Kidney glomerular epithelial cell (primary cell): ENCODE data around the gene RAMP3.
"Not testable (repeated sequence)": the region's sequence is repeated elsewhere in the genome, so short reads cannot be mapped to it uniquely, and the experiment has no call there.

ENCODE experiments used
- DNase-seq: peaks from one replicate; lab custom pipeline; 2025; lab: John Stamatoyannopoulos, UW

RAMP3 gene

DNA sequence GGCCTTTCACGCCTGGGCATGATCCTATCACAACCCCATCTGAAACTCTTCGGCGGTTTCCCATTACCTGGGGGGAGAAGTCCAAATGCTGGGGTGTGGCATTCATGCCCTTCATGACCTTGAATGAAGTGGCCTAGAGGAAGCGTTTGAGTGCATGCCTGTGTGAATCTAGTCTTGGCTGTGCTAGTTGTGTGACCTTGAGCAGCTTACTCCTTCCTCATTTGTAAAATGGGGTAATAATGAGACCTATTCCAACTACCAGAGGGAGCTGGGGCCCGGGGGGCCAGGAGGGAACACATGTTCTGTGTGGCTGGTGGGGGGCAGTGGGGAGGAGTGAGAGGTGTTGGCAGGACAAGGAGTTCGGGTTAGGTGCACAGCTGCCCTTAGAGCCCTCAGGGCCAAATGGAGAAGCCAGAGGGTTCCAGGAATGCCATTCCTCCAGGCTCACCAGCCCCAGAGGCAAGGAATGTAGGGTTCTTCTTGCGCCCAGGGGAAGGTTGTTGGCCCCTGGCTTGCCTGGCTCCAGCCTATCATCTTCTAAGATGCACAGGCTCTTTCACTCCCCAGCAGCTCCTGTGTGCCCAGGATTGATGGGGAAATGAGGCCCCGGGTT lies 24.8 kb upstream of the RAMP3 start:
- DNase-seq, result no peak

- DNase-seq, result no peak
These were observed 24.2 kb upstream of the RAMP3 start for GRCh38 chr7:45133352-45133751.

DNA sequence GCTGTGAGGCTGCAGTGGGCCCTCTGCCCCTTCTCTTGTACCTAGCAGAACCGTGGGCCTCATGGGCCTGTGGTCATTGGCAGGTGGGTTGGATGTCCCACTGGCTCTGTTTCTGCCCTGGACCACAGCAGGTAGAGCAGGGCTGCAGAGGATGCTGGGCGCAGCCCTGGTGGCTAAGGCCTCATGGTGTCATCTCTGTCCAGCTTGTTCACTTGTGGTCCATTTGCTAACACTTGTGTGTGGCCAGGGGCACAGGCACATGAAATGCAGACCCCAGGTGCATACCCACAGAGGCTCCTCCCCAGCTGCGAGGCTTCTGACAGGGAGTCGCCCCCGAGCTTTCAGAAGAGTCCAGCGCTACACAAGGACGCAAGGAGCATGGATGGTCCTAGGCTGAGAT lies 23.7 kb upstream of the RAMP3 start:
- DNase-seq, result no peak

- peak; percentile 70 for DNase-seq
These were observed 21.2 kb upstream of the RAMP3 start for GRCh38 chr7:45136106-45137060.

GRCh38 chr7:45138433-45139267 lies 18.9 kb upstream of the RAMP3 start:
- no peak for DNase-seq

DNA sequence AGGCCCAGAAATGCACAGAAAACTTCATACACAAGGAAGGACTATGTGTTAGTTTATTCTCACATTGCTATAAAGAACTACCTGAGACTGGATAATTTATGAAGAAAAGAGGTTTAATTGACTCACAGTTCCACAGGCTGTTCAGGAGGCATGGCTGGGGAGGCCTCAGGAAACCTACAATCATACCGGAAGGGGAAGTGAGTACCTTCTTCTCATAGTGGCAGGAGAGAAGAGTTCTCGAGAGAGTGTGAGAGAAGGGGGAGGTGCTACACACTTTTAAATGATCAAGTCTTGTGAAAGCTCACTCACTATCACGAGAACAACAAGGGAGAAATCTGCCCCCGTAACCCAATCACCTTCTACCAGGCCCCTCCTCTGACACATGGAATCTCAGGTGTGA lies 16.8 kb upstream of the RAMP3 start:
- no peak for DNase-seq

- DNase-seq, result no peak
These were observed 14.0 kb upstream of the RAMP3 start for GRCh38 chr7:45143616-45144015.

GRCh38 chr7:45145881-45146280 lies 11.7 kb upstream of the RAMP3 start:
- DNase-seq, result no peak

DNA sequence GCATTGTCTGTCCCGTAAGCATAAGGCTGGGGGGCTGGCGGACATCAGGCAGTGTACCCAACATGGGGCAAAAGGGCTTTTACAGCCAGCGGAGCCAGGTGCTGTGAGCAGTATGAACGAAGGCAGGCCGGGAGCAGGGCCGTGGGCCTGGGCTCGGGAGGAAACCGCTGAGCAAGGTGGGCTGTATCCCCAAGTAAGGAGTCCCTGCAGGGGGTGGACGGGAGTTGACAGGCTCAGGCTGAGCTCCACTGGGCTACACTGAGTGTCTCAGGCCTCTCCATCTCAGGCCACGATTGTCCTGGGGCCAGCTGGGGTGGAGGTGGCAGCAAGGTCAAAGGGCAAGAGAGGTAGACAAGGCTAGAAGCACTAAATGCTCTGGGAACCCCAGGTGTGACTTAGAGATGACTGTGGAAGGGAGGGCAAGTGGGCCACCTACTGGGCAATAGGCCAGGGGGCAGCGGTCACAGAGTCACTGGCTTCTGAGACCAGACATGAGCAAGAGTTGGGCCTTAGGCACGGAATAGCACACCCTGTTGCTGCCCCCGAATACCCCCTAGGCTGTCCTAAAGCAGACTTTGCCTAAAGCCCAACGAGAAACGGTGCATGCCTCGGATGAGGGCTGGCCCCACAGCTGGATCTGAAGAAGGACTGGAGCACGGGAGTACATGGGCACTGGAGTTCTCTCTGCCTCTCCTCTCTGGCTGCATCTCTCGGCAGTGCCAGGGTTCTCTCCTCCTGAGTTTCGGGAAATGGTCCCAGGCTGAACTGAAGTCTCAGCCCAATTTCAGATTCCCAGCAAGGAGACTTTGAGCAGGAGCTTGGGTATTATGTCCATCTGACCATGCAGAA lies 10.8 kb upstream of the RAMP3 start:
- DNase-seq, result no peak

GRCh38 chr7:45147858-45148652 lies 9.5 kb upstream of the RAMP3 start:
- DNase-seq, result no peak

- no peak for DNase-seq
These were observed 9.0 kb upstream of the RAMP3 start for GRCh38 chr7:45148653-45148973.

GRCh38 chr7:45149606-45150005 lies 8.0 kb upstream of the RAMP3 start:
- DNase-seq, result no peak

- no peak for DNase-seq
These were observed 7.4 kb upstream of the RAMP3 start for GRCh38 chr7:45150199-45150598.

GRCh38 chr7:45151131-45151684 lies 6.4 kb upstream of the RAMP3 start:
- no peak for DNase-seq

- DNase-seq, result no peak
These were observed 5.6 kb upstream of the RAMP3 start for GRCh38 chr7:45151967-45152366.

DNA sequence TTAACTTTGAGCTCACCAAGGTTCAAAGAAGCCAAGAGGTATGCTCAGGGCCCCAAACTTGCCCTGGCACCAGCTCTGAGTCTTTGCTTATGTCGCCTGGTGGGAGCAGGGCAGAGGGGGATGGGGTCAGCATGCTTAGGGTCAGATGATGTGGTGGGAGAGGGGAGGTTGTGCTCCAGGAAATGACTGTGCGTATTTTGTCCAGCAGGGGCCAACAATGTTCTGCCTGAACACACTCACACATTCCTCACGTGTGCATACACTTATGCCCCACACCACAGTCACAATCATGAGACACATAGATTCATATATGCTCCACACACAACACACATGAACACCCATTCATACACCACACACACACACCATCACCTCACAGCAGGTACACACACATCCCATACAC lies 4.4 kb upstream of the RAMP3 start:
- no peak for DNase-seq

- not testable (repeated sequence) for DNase-seq
These were observed 3.7 kb upstream of the RAMP3 start for GRCh38 chr7:45153861-45154260.

DNA sequence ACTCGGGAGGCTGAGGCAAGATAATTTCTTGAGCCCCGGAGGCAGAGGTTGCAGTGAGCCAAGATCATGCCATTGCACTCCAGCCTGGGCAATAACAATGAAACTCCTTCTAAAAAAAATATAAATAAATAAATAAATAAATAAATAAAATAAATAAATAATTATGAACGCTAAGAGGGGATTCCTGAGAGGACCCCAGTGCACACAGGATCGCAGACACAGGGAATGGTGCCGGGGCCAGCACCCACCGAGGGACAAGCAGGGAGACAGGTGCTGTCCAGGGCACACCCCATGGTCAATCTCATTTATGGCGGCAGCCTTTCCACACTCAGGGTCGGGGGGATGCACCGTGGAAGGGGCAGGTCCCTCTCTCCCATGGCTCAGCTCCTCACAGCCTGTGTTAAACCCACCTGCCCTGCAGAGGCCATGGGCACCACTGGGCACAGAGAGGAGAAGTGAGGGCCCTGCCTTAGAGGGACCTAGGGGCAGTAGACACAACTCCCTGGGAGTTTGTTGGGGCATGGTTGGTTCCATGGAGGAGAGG lies 2.2 kb upstream of the RAMP3 start:
- DNase-seq, result no peak

GRCh38 chr7:45155941-45156340 lies 1.6 kb upstream of the RAMP3 start:
- DNase-seq, result no peak

- DNase-seq, result no peak
These were observed 897 bp upstream of the RAMP3 start for GRCh38 chr7:45156516-45157272.
